Measurements from ENCODE around the gene ARL8A.

GRCh38 chr1:202182040-202182877, 37.7 kb upstream of the ARL8A start:
- no peak for TF ChIP-seq REST (IDR thresholded peaks at IDR 0.05; ENCODE audit: low read depth)
- TF ChIP-seq POLR2AphosphoS5 (IDR thresholded peaks at IDR 0.05; ENCODE audit: low read depth, low read length): no peak
- no peak for TF ChIP-seq TCF7L2 (IDR thresholded peaks at IDR 0.05; ENCODE audit: borderline replicate concordance, extremely low read depth, insufficient read depth, insufficient read length)
- TF ChIP-seq CTCF (IDR thresholded peaks at IDR 0.05 in 2 of 3, conservative IDR thresholded peaks at IDR 0.05 in 1 of 3; ENCODE audit: borderline replicate concordance in 1 of 3, insufficient read depth in 1 of 3, low read depth in 2 of 3, low read length in 2 of 3): no peak
- TF ChIP-seq SP1 (IDR thresholded peaks at IDR 0.05; ENCODE audit: low read depth): no peak
- TF ChIP-seq RAD21 (IDR thresholded peaks at IDR 0.05; ENCODE audit: low read depth): no peak
